Thoracic aorta (tissue), 2 donors: Measurements from ENCODE around the gene BCL7B. TPM values are rescaled to one million over a fixed set of nuclear protein-coding genes. Genes with fewer than 3 reads are reported as not detected.

Experiments
- ATAC-seq: fragments of 150-250 bp; one replicate; pipeline ENCODE4 v1.8.0; 2017; ENCODE audit warnings: low read depth; ENCODE audit not compliant: insufficient number of reproducible peaks, low FRiP score
- DNase-seq: peaks from one replicate; pipeline ENCODE4 v3.0.0-alpha.2; 2020; ENCODE audit warnings: low spot score
- H3K27ac ChIP-seq, 2 donors: fragments of 200-600 bp; sonication (generic); 1 replicate in 1 of 2; 2 replicates in 1 of 2; pipeline ENCODE4 v1.5.1; 2016; ENCODE audit warnings: mild to moderate bottlenecking in 2 of 2, moderate library complexity in 2 of 2
- H3K27me3 ChIP-seq: fragments of 200-600 bp; sonication (generic); replicated peaks from 2 replicates; pipeline ENCODE4 v1.6.0; 2016; ENCODE audit warnings: mild to moderate bottlenecking; ENCODE audit not compliant: insufficient read depth
- H3K36me3 ChIP-seq: fragments of 200-600 bp; sonication (generic); one replicate; pipeline ENCODE4 v1.5.1; 2016
- H3K4me1 ChIP-seq, 2 donors: fragments of 200-600 bp; sonication (generic); 1 replicate in 1 of 2; 2 replicates in 1 of 2; pipeline versions ENCODE4 v1.5.1 to v1.6.0; 2016; ENCODE audit warnings: low read depth in 2 of 2, mild to moderate bottlenecking in 1 of 2; ENCODE audit not compliant: control insufficient read depth in 1 of 2
- H3K4me3 ChIP-seq: fragments of 200-600 bp; sonication (generic); 2 replicates; pipeline ENCODE4 v1.5.1; 2016; ENCODE audit warnings: mild to moderate bottlenecking
- H3K9me3 ChIP-seq: fragments of 200-600 bp; sonication (generic); 2 replicates; pipeline ENCODE4 v1.5.1; 2016
- total RNA-seq, 2 donors: library from RNA; depleted of rRNA; stranded (reverse); fragments of >200 nt; gene quantifications; one replicate each; pipeline versions ENCODE4 v1.1.0 to v1.2.3, GENCODE V29; 2016
- TF ChIP-seq, protein P1 (sequence below): fragments of 200-600 bp; sonication (generic); IDR thresholded peaks from one replicate; pipeline ENCODE4 v1.5.1; 2019; ENCODE audit warnings: antibody characterized with exemption

BCL7B gene
- total RNA-seq = 100 to 1,000 TPM in 1 of 2 donors, 10 to 100 TPM in 1; 99.8 to 129 TPM

- H3K9me3 ChIP-seq = no peaks in the 10 kb centered on the region
- no peaks in the 10 kb centered on the region for H3K27me3 ChIP-seq
- peak within 1 kb of the TSS; percentile 84 for H3K4me3 ChIP-seq
- peak within 1 kb of the TSS; percentile 99 for H3K27ac ChIP-seq
- peak; percentile 63 for ATAC-seq
- TF ChIP-seq, protein P1, sequence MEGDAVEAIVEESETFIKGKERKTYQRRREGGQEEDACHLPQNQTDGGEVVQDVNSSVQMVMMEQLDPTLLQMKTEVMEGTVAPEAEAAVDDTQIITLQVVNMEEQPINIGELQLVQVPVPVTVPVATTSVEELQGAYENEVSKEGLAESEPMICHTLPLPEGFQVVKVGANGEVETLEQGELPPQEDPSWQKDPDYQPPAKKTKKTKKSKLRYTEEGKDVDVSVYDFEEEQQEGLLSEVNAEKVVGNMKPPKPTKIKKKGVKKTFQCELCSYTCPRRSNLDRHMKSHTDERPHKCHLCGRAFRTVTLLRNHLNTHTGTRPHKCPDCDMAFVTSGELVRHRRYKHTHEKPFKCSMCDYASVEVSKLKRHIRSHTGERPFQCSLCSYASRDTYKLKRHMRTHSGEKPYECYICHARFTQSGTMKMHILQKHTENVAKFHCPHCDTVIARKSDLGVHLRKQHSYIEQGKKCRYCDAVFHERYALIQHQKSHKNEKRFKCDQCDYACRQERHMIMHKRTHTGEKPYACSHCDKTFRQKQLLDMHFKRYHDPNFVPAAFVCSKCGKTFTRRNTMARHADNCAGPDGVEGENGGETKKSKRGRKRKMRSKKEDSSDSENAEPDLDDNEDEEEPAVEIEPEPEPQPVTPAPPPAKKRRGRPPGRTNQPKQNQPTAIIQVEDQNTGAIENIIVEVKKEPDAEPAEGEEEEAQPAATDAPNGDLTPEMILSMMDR = no peak
- no peak for DNase-seq
- peaks cover 3% of the 10 kb centered on the region for H3K36me3 ChIP-seq
- peaks cover 19% of the 10 kb centered on the region in 2 donors for H3K4me1 ChIP-seq
These were observed at the start of gene BCL7B for GRCh38 chr7:73557397-73558257. BCL7B (minus strand) TSS chr7:73557690; CDS start chr7:73557578, 112 bp downstream.

GRCh38 chr7:73605601-73606220 is 48.2 kb upstream of the BCL7B start:
- no peak for DNase-seq
- H3K27me3 ChIP-seq = no peaks in the 10 kb centered on the region
- peaks cover 4 to 5% of the 10 kb centered on the region in 2 donors for H3K4me1 ChIP-seq
- no peaks in the 10 kb centered on the region for H3K36me3 ChIP-seq
- TF ChIP-seq, protein P1 = no peak
- no peak for ATAC-seq
- H3K27ac ChIP-seq = no peak overlapping the region
- H3K4me3 ChIP-seq = no peak overlapping the region
- H3K9me3 ChIP-seq = no peaks in the 10 kb centered on the region

GRCh38 chr7:73602721-73603651 is 45.5 kb upstream of the BCL7B start:
- Histone ChIP-seq H3K4me3 (no peak overlapping the region), H3K27me3 (no peaks in the 10 kb centered on the region), H3K27ac (no peak overlapping the region), H3K9me3 (no peaks in the 10 kb centered on the region), H3K4me1 (peaks cover 4 to 5% of the 10 kb centered on the region in 2 donors), H3K36me3 (no peaks in the 10 kb centered on the region)
- TF ChIP-seq, protein P1 = no peak
- ATAC-seq = no peak
- no peak for DNase-seq

DNA sequence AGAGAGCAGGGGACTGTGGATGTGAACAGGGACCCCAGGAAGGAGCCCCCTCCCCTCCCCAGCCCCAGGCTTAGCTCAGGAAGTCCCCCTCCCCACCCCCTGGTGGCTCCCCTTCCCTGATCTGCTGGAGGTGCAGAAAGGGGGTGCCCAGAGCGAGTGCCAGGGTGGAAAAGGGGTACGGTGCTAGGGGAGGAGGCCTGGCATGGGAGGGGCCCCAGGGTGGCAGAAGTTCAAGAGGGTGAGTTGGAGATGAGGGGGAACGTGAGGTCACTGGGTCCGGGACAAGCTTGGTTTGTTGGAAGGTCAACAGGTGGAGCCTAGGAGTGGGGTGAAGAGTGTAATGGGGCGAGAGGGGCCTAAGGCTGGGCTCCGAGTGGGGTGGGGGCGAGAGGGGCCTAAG is 42.4 kb upstream of the BCL7B start:
- H3K4me3 ChIP-seq = no peak overlapping the region
- no peaks in the 10 kb centered on the region for H3K27me3 ChIP-seq
- TF ChIP-seq, protein P1 = no peak
- no peak overlapping the region for H3K27ac ChIP-seq
- DNase-seq = no peak
- no peaks in the 10 kb centered on the region for H3K36me3 ChIP-seq
- H3K4me1 ChIP-seq = no peaks in the 10 kb centered on the region
- H3K9me3 ChIP-seq = no peaks in the 10 kb centered on the region
- no peak for ATAC-seq
